HPDE6-E6E7 (cell line): ENCODE results near the gene FEZF1.
"Not testable (repeated sequence)": the region's sequence is repeated elsewhere in the genome, so short reads cannot be mapped to it uniquely, and the experiment has no call there.

Experiments used
- DNase-seq: peaks from one replicate; pipeline ENCODE4 v3.0.0; 2011; ENCODE audit warnings: missing footprints; ENCODE audit errors: extremely low spot score

The FEZF1 gene

GRCh38 chr7:122307228-122307621 is 2.7 kb upstream of the FEZF1 start:
- no peak for DNase-seq

DNA sequence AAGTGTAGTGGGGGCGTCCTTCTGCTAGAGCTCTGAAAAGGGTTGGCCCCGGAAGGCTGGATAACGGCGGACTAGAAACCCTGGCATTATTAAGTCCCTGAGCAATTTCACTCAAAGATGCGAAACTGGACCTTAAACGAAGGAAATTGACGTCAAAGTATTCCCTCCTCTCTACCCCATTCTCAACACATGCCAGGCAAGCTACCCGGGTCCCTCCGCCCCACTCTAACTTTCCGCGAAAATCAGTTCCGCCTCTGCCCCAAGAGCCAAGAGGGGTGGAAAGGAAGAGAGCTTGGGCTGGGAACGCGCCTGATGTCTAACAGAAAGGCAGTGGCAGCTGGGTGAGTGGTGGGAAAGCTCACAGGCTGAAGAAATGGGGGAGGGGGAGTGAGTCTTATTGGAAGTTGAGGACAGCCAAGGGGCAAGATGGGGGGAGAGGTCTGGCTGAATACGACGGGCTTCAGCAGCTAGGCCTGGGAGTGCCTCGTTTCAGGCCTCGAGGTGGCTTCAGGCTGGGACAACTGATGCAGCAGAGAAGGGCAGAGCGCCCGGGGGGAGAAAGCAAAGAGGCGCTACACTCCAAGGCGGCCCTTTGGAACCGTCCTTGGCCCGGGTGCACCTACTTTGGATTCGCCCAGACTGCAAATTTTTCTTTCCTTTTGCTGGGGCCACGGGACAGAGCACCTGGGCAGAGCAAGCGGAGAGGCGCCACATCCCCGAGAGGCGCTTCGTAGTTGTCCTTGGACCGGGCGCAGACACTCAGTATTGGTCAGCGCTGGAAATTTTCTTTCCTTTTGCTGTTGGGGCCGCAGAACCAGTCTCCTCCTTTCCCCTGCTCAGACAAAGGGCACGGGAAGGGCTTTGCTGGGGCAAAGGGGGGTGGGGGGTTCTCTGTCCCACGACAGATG is 2.0 kb upstream of the FEZF1 start:
- DNase-seq: no peak

DNA sequence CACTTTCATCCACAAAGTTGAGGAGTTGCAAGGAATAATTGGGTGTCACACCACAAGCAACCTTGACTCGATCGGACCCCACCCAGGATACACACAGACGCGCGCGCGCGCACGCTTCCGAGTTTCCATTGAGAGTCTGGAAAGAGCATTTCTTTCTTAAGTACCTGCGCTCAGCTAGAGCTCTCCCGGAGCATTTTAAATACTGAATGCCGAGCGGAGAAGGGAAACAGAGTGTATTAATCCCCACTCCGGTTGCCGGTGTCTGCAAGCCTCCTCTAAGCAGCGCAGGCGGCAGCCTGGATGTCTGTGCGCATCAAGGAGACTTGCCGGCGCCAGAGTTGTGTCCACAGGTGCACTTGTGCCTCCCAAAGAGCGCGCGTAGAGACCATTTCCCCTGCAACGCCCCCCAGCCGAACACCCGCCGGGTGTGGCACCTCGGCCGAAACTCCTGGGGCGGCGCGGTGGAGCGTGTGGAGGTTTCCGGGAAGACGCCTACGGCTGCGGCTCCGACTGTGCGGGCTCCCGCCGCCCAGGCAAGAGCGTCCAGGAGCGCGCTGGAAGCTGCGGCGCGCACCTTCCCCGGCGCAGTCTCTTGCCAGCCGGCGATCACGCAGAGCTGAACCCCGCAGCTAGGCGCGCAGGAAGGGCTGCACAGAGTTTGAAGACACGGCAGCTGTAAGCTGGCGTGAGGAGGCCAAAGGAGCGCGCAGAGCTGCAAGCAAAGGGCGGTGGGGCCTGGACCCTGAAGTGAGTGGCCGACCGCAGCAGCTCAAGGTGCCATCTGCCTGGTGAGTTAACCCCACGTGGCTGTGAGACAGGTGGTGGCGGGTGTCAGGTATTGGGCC is 1.1 kb upstream of the FEZF1 start:
- DNase-seq: no peak

GRCh38 chr7:122304996-122305421 is 459 bp upstream of the FEZF1 start:
- no peak for DNase-seq

DNA sequence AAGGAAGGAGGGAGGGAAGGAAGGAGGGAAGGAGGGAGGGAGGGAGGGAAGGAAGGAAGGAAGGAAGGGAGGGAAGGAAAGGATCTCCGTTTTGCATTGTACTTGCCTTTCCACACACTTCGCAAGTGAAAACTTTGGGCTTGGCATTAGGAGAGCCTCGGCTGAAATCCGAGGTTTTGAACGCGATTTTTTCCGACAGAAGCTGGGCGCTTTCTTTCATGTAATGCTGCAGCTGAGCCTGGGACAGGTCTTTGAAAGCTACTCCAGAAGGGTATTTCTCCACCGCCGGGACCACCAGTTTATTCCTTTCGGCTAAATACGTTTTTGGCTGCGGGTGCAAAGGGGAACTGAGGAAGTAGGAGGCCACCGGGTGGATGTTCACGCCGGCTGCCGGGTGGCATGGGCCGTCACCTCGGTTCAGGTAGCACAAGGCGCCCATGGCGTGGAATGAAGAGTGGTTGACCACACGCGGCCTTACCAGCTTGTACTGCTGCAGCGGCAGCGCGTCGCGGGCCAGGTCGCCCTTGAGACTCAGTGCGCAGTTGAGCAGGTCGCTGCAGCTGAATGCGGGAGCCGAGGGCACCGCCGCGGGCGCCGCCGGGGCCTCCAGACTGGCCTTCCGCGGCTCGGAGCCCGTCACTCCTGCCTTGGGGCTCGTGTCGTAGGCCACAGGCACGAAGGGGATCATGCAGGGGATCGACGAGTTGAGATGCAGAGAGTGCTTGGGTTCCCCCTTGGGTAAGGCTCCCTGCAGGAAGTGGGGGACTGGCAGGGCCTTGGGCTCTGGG is 825 bp downstream of the FEZF1 start:
- DNase-seq: no peak

DNA sequence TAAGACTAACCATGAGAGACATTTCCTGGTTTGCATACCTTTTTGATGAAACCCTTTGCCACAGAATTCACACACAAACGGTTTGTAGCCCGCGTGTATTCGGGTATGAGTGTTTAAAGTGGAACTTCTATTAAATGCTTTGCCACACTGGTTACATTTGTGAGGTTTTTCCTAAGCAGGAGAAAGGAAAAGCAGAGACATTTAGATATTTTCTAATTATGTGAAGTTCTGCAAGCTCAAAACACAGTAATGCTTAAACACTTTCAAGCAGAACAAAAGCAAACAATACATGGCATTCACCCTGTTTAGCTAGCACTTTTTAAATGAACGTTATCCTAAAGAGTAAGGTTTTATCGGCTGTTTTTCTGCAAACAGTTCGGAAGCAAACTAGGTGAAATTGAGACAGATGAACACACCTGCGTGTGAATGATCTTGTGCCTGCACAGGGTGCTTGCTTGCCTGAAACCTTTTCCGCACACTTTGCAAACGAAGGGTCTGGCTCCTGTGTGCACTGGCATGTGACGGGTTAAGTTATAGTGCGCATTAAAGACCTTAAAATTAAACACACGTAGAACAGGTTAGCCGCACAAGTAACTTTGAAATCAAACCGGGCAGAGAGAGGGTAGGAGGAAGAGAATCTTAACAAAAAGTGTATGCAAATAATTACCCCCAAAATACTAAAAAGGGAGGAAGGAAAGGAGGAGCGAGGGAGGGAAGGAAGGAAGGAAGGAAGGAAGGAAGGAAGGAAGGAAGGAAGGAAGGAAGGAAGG is 1.6 kb downstream of the FEZF1 start:
- no peak for DNase-seq

DNA sequence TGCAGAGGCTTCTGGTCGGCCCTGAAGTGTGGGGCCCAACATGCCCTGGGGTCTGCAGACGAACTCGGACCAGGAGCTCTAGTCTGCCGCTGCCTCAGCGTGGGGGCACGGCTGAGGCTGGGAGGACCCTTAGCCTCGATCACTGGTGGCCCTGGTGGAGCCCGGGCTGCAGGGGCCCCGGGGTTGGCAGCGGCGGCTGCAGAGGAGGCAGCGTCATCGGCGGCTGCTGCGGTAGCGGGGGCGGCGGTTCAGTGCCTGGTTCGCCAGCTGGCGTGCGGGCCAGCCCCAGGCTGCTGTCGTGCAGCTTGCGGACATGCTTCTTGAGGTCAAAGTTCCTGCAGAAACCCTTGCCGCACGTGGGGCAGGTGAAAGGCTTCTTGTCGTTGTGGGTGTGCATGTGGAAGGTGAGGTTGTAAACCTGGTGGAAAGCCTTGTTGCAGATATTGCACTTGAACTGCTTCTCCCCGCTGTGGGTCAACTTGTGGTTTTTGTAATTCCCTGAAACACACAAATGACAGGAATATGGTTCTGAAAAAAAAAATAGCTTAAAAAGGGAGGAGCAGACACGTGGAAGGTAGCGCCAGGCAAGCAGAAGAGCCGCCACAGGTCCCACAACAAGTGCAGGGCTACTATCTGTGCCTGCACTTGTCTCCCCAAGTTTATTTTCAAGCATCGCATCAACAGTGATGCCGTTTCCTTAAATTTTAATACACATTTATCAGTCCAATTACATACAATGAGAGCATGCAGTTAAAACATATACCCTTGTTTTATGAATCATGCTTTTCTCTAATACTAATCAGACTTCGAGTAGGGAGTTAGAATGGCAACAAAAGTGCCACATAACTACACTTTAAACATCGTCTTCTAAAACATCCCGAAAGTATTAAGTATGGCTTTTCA is 2.4 kb downstream of the FEZF1 start:
- no peak for DNase-seq

DNA sequence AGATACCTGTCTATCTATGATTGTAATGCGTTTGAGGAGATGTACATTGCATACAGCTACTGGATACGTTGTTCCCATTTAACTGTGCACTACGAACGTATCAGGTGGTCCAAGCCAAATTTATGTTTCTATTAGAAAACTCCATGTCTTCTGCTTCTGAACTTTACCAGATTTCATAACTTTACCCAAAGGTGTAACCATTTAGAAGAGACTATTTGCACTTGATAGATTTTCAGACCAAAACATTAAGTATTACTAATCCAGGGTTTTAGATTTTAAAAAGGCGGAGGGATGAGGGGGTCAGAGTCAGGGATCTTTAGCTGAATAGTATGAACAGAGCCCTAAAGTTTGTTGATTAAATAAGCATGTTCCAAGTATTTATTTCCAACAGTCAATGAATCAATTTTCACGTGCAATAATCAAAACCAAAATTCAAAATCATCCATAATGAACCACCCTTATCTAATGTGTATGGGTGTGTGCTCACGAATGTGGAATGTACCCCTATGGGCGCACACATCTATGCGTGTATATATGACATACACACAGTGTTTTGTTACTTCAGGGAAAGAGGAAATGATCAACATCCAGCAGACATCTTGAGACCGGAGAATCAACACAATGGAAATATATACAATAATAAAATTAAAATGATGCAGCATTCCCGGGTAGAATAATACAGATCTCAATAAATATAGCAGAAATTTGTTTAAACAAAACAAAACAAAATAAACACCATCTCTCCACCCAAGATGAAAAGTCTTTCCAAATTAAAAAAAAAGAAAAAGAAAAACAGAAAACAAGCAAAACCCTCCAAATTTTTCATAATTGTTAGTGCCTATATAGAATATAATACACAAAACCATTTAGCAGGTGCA is 3.4 kb downstream of the FEZF1 start:
- no peak for DNase-seq

DNA sequence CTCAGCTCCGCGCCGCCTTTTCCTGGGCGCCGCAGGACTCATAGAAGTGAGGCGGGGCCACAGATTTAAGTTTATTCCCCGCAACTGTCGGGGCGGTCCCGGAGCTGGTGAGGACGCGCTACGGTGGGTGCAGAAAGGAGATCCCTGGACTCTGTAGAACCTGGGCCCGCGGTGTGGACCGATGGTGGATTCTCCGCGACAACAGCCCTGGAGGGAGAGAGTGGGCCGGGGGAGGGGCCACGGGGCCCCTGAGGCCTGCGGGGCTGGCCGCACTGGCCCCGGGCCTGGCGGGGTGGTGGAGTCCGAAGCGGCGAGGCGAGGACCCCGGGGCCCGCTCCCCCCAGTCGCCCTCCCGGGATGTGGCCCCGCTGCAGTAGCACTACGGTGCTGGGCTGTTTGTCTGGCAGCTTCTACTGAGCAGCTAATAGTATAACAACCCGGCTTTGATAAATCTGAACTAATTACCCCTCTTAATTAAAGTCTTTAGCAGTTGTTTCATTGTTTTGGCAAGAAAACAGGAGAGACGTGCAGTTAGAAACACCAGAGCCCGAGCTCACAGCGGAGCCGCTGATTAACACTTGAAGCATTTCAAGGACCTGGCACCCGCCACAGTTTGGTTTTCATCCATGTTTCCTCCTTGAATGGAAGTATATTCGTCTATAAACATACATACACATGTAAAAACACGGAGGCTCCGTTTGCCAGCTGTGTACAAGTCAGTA is 4.2 kb downstream of the FEZF1 start:
- no peak for DNase-seq

- no peak for DNase-seq
Measured at GRCh38 chr7:122299624-122300210, 4.8 kb downstream of the FEZF1 start.

- no peak for DNase-seq
Measured at GRCh38 chr7:122298618-122299017, 5.9 kb downstream of the FEZF1 start.

GRCh38 chr7:122298131-122298530 is 6.4 kb downstream of the FEZF1 start:
- DNase-seq: no peak

DNA sequence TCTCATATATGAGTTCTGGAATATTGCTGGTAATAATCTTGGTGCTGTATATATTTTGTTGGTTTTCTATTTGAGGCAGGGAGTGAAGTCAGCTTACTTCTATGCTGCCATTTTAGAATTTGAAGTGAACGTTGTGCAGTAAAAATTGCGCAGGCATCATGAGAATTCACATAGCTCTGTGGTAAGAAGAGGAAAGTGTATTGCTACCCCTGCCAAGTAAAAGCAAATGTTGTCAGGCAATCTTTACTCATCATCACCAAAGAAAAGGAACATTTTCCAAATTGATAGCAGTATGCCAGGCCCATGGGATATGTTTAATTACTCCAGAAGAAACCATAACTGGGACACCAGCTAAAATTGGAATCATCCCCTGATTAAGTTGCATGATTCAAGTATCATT is 13.4 kb downstream of the FEZF1 start:
- no peak for DNase-seq

- DNase-seq: no peak
Measured at GRCh38 chr7:122290476-122290875, 14.1 kb downstream of the FEZF1 start.

GRCh38 chr7:122289426-122289825 is 15.1 kb downstream of the FEZF1 start:
- no peak for DNase-seq

GRCh38 chr7:122284608-122285007 is 19.9 kb downstream of the FEZF1 start:
- DNase-seq: not testable (repeated sequence)

- DNase-seq: no peak
Measured at GRCh38 chr7:122273117-122273516, 31.4 kb downstream of the FEZF1 start.

DNA sequence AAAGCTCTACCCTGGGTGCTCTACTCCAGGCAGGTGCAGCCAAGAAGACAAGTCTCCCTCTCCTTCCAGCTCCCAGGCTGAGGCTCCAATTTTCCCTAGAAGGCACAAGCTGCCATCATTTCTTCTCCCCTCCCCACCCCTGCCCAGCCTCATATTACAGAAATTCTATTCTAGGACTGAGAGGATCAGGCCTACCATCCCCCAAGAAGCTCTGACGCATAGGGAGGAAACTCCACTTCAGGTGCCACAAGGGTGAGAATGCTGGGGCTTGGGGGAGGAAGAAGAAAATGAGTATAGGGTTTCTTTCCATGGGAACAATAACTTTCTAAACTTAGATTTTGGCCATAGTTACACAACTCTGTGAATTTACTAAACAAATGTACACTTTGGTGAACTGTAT is 35.3 kb downstream of the FEZF1 start:
- no peak for DNase-seq
